Measurements from ENCODE around the gene NHP2.

NHP2 gene

GRCh38 chr5:178180141-178180863, 26.6 kb upstream of the NHP2 start:
- Histone ChIP-seq H3K79me2 (no peaks in the 10 kb centered on the region), H3K9me3 (ENCODE audit: control insufficient read depth, low read length) (no peaks in the 10 kb centered on the region), H3K27me3 (ENCODE audit: control insufficient read depth, insufficient read depth, low read length) (no peaks in the 10 kb centered on the region), H3K9ac (no peak overlapping the region), H3K36me3 (ENCODE audit: control insufficient read depth, insufficient read depth, low read length) (no peaks in the 10 kb centered on the region), H3K4me1 (no peaks in the 10 kb centered on the region), H3K4me3 (ENCODE audit: low read depth, low read length) (no peak overlapping the region), H3K27ac (no peak overlapping the region), H2AFZ (no peak overlapping the region), H3K4me2 (ENCODE audit: low read length) (no peak overlapping the region)
- no peak for TF ChIP-seq CTCF (IDR thresholded peaks at IDR 0.05)

- H3K4me3 ChIP-seq (ENCODE audit: low read depth, low read length): no peak overlapping the region
- H3K4me1 ChIP-seq: no peaks in the 10 kb centered on the region
- no peak overlapping the region for H3K4me2 ChIP-seq (ENCODE audit: low read length)
- H3K36me3 ChIP-seq (ENCODE audit: control insufficient read depth, insufficient read depth, low read length): no peaks in the 10 kb centered on the region
- H3K9ac ChIP-seq: no peak overlapping the region
- no peaks in the 10 kb centered on the region for H3K79me2 ChIP-seq
- H2AFZ ChIP-seq: no peak overlapping the region
- TF ChIP-seq CTCF (IDR thresholded peaks at IDR 0.05): no peak
- H3K27ac ChIP-seq: no peak overlapping the region
- no peaks in the 10 kb centered on the region for H3K27me3 ChIP-seq (ENCODE audit: control insufficient read depth, insufficient read depth, low read length)
- no peaks in the 10 kb centered on the region for H3K9me3 ChIP-seq (ENCODE audit: control insufficient read depth, low read length)
Observed at GRCh38 chr5:178177569-178177968, 23.9 kb upstream of the NHP2 start.

- Histone ChIP-seq H2AFZ (no peak overlapping the region), H3K9me3 (ENCODE audit: control insufficient read depth, low read length) (no peaks in the 10 kb centered on the region), H3K4me2 (ENCODE audit: low read length) (no peak overlapping the region), H3K9ac (no peak overlapping the region), H3K4me3 (ENCODE audit: low read depth, low read length) (no peak overlapping the region), H3K36me3 (ENCODE audit: control insufficient read depth, insufficient read depth, low read length) (no peaks in the 10 kb centered on the region), H3K27ac (no peak overlapping the region), H3K79me2 (no peaks in the 10 kb centered on the region), H3K27me3 (ENCODE audit: control insufficient read depth, insufficient read depth, low read length) (no peaks in the 10 kb centered on the region), H3K4me1 (no peaks in the 10 kb centered on the region)
- TF ChIP-seq CTCF (IDR thresholded peaks at IDR 0.05): no peak
Observed at GRCh38 chr5:178176791-178177190, 23.1 kb upstream of the NHP2 start.

GRCh38 chr5:178174456-178174855, 20.8 kb upstream of the NHP2 start:
- no peaks in the 10 kb centered on the region for H3K27me3 ChIP-seq (ENCODE audit: control insufficient read depth, insufficient read depth, low read length)
- H3K9ac ChIP-seq: no peak overlapping the region
- TF ChIP-seq CTCF (IDR thresholded peaks at IDR 0.05): no peak
- no peak overlapping the region for H3K4me2 ChIP-seq (ENCODE audit: low read length)
- H3K4me3 ChIP-seq (ENCODE audit: low read depth, low read length): no peak overlapping the region
- H3K79me2 ChIP-seq: no peaks in the 10 kb centered on the region
- H3K27ac ChIP-seq: no peak overlapping the region
- no peak overlapping the region for H2AFZ ChIP-seq
- no peaks in the 10 kb centered on the region for H3K4me1 ChIP-seq
- no peaks in the 10 kb centered on the region for H3K9me3 ChIP-seq (ENCODE audit: control insufficient read depth, low read length)
- H3K36me3 ChIP-seq (ENCODE audit: control insufficient read depth, insufficient read depth, low read length): no peaks in the 10 kb centered on the region

GRCh38 chr5:178170455-178170854, 16.8 kb upstream of the NHP2 start:
- no peak overlapping the region for H2AFZ ChIP-seq
- no peaks in the 10 kb centered on the region for H3K79me2 ChIP-seq
- H3K36me3 ChIP-seq (ENCODE audit: control insufficient read depth, insufficient read depth, low read length): no peaks in the 10 kb centered on the region
- no peak overlapping the region for H3K27ac ChIP-seq
- no peaks in the 10 kb centered on the region for H3K27me3 ChIP-seq (ENCODE audit: control insufficient read depth, insufficient read depth, low read length)
- no peaks in the 10 kb centered on the region for H3K4me1 ChIP-seq
- H3K4me3 ChIP-seq (ENCODE audit: low read depth, low read length): no peak overlapping the region
- H3K4me2 ChIP-seq (ENCODE audit: low read length): no peak overlapping the region
- TF ChIP-seq CTCF (IDR thresholded peaks at IDR 0.05): no peak
- no peaks in the 10 kb centered on the region for H3K9me3 ChIP-seq (ENCODE audit: control insufficient read depth, low read length)
- H3K9ac ChIP-seq: no peak overlapping the region

Data from parathyroid adenoma (tissue), 2 donors.